Prostate gland (tissue), 2 donors: ENCODE data around the gene SSH2.

Experiments used
- CTCF ChIP-seq, 4 experiments: fragments of 200-600 bp in 2 of 4; fragments of 450-650 bp in 2 of 4; sonication (generic) in 2 of 4; IDR thresholded peaks; 1 replicate in 3 of 4; 2 replicates in 1 of 4; pipeline ENCODE4 v1.5.1; 2016 to 2019; ENCODE audit warnings: antibody characterized with exemption in 4 of 4, mild to moderate bottlenecking in 2 of 4, moderate library complexity in 2 of 4
- POLR2A ChIP-seq: fragments of 450-650 bp; IDR thresholded peaks from one replicate; pipeline ENCODE4 v1.6.1; 2016; ENCODE audit warnings: antibody characterized with exemption, mild to moderate bottlenecking
- POLR2AphosphoS5 ChIP-seq: sonication (generic); formaldehyde crosslinking; IDR thresholded peaks from one replicate; pipeline ENCODE4 v1.6.1; 2017; ENCODE audit warnings: antibody characterized with exemption

GRCh38 chr17:29633886-29634285, 296.1 kb downstream of the SSH2 start:
- TF ChIP-seq POLR2A (no peak), CTCF (IDR thresholded peaks at IDR 0.05) (no peak), POLR2AphosphoS5 (no peak)
